ENCODE data around the gene MYO3B.

MYO3B gene

DNA sequence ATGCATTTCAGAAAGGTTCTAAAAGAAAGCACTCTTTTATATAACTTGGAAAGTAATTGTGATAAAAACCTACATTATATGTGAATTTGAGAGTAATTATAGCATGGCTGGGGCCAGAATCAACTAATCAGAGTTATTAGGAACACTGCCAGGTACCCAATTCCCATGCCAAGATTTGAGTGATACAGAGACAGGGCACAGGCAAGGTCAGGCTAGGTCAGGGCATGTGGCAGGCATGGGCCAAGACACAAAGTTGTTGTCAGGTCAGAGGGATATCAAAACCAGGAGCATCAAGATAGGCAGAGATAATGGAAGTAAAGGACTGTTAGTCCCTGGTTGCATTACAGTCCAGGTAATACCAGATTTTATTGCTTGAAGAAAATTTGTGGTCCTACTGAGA lies 87.4 kb downstream of the MYO3B start:
- TF ChIP-seq, protein P1, sequence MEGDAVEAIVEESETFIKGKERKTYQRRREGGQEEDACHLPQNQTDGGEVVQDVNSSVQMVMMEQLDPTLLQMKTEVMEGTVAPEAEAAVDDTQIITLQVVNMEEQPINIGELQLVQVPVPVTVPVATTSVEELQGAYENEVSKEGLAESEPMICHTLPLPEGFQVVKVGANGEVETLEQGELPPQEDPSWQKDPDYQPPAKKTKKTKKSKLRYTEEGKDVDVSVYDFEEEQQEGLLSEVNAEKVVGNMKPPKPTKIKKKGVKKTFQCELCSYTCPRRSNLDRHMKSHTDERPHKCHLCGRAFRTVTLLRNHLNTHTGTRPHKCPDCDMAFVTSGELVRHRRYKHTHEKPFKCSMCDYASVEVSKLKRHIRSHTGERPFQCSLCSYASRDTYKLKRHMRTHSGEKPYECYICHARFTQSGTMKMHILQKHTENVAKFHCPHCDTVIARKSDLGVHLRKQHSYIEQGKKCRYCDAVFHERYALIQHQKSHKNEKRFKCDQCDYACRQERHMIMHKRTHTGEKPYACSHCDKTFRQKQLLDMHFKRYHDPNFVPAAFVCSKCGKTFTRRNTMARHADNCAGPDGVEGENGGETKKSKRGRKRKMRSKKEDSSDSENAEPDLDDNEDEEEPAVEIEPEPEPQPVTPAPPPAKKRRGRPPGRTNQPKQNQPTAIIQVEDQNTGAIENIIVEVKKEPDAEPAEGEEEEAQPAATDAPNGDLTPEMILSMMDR (IDR thresholded peaks at IDR 0.05; ENCODE audit: low read depth, low read length): no peak
- H3K4me3 ChIP-seq (replicated peaks in 1 of 2; ENCODE audit: low read depth in 2 of 2, low read length in 2 of 2): no peak overlapping the region
- DNase-seq (ENCODE audit: low read depth in 2 of 2): no peak

- DNase-seq (ENCODE audit: low read depth in 2 of 2): no peak
- TF ChIP-seq, protein P1 (IDR thresholded peaks at IDR 0.05; ENCODE audit: low read depth, low read length): no peak
- no peak overlapping the region for H3K4me3 ChIP-seq (replicated peaks in 1 of 2; ENCODE audit: low read depth in 2 of 2, low read length in 2 of 2)
Measured at GRCh38 chr2:170266358-170266757, 88.4 kb downstream of the MYO3B start.

GRCh38 chr2:170267071-170267470 lies 89.1 kb downstream of the MYO3B start:
- no peak overlapping the region for H3K4me3 ChIP-seq (replicated peaks in 1 of 2; ENCODE audit: low read depth in 2 of 2, low read length in 2 of 2)
- DNase-seq (ENCODE audit: low read depth in 2 of 2): no peak
- TF ChIP-seq, protein P1 (IDR thresholded peaks at IDR 0.05; ENCODE audit: low read depth, low read length): no peak

GRCh38 chr2:170270278-170270864 lies 92.4 kb downstream of the MYO3B start:
- no peak overlapping the region for H3K4me3 ChIP-seq (replicated peaks in 1 of 2; ENCODE audit: low read depth in 2 of 2, low read length in 2 of 2)
- DNase-seq (ENCODE audit: low read depth in 2 of 2): no peak
- TF ChIP-seq, protein P1 (IDR thresholded peaks at IDR 0.05; ENCODE audit: low read depth, low read length): no peak

GRCh38 chr2:170271340-170271739 lies 93.4 kb downstream of the MYO3B start:
- TF ChIP-seq, protein P1 (IDR thresholded peaks at IDR 0.05; ENCODE audit: low read depth, low read length): no peak
- no peak for DNase-seq (ENCODE audit: low read depth in 2 of 2)

DNA sequence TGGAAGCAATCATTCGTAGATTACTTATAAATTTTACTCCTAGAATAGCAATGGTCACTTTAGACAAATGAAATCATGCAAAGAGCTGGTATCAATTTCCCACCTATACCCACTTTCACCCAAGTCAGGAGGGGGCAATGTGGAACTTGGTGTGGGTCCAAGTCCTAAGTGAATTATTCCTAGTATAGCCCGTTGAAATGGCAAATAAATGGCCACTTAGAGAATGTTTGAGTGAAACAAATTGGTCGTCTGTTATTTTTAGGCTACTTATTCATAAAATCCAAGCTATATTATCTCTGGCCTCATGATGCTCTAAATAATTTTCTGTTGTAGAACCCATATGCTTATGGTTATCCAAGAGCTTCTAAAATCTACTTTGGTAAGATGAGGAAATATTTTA lies 98.1 kb downstream of the MYO3B start:
- DNase-seq (ENCODE audit: low read depth in 2 of 2): no peak
- TF ChIP-seq, protein P1 (IDR thresholded peaks at IDR 0.05; ENCODE audit: low read depth, low read length): no peak
- H3K4me3 ChIP-seq (replicated peaks in 1 of 2; ENCODE audit: low read depth in 2 of 2, low read length in 2 of 2): no peak overlapping the region

More at GRCh38 chr2:170271340-170271739, 93.4 kb downstream of the MYO3B start:
- no peak overlapping the region for H3K4me3 ChIP-seq (replicated peaks in 1 of 2; ENCODE audit: low read depth in 2 of 2, low read length in 2 of 2)

All from cardiac fibroblast (primary cell).